Measurements from ENCODE around the gene CABLES2.

Gene CABLES2

DNA sequence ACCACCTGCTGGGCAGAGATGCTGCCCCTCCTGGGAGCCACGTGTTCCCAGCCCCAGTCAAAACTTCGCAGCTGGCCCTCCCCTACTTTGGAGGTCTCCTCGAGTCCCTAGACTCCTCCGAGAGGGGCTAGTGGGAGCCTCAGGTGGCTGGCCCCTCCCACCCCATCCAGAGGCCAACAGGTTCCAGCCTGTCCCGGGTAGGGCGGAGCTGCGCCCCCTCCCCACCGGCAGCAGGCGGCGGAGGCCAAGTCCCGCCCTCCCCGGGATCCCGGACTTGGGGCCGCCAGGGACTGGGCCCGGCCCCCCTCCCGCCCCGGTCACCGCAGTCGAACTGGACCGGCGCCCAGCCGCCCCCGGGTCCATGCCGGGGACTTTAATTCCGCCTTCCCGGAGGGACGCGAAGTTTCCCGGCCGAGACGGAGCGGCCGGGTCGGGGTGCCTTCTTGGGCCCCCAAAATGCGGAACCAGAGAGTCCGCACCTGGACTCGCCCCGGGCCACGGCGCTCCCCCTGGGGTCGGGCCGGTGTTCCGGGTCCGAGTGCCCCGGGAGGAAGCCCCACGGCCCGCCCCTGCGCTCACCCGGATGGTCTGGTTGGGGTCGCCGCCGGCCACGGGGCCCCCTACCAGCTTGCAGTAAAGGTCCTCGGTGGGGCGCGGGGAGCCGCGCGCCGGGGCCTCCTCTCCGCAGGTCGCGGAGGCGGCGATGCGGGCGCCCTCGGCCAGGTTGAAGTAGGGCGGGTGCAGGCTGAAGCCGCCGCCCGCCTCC, 40.5 kb downstream of the CABLES2 start (continued):
- TF ChIP-seq CSRNP3 (CRISPR knock-in tag; IDR thresholded peaks at IDR 0.05), result no peak
- TF ChIP-seq TOX (CRISPR knock-in tag; IDR thresholded peaks at IDR 0.05; ENCODE audit: borderline replicate concordance), result no peak
- TF ChIP-seq ARNTL (CRISPR knock-in tag; IDR thresholded peaks at IDR 0.05; ENCODE audit: borderline replicate concordance, low read depth), result no peak
- TF ChIP-seq SNAI2 (CRISPR knock-in tag; IDR thresholded peaks at IDR 0.05), result no peak
- no peak for TF ChIP-seq ZC3H10 (CRISPR knock-in tag; IDR thresholded peaks at IDR 0.05)
- TF ChIP-seq ZNF565 (CRISPR knock-in tag; conservative IDR thresholded peaks at IDR 0.05; ENCODE audit: low read depth), result no peak
- TF ChIP-seq GLIS3 (CRISPR knock-in tag; IDR thresholded peaks at IDR 0.05), result no peak
- no peak for TF ChIP-seq ZNF70 (CRISPR knock-in tag; IDR thresholded peaks at IDR 0.05)
- no peak for TF ChIP-seq PPARA (CRISPR knock-in tag; IDR thresholded peaks at IDR 0.05; ENCODE audit: borderline replicate concordance)
- no peak for TF ChIP-seq ZFP30 (CRISPR knock-in tag; IDR thresholded peaks at IDR 0.05)
- TF ChIP-seq ZNF8 (CRISPR knock-in tag; IDR thresholded peaks at IDR 0.05), result no peak
- no peak for TF ChIP-seq RARB (CRISPR knock-in tag; IDR thresholded peaks at IDR 0.05)

- TF ChIP-seq PPARA (CRISPR knock-in tag; IDR thresholded peaks at IDR 0.05; ENCODE audit: borderline replicate concordance) (no peak), SNAI2 (CRISPR knock-in tag; IDR thresholded peaks at IDR 0.05) (no peak), CREB5 (CRISPR knock-in tag; IDR thresholded peaks at IDR 0.05; ENCODE audit: low read depth) (no peak), CSDC2 (CRISPR knock-in tag; IDR thresholded peaks at IDR 0.05) (no peak), PATZ1 (CRISPR knock-in tag; IDR thresholded peaks at IDR 0.05; ENCODE audit: borderline replicate concordance) (no peak), ZFP3 (CRISPR knock-in tag; IDR thresholded peaks at IDR 0.05) (no peak), ZC3H10 (CRISPR knock-in tag; IDR thresholded peaks at IDR 0.05) (no peak), ZNF565 (CRISPR knock-in tag; conservative IDR thresholded peaks at IDR 0.05; ENCODE audit: low read depth) (no peak), TOX (CRISPR knock-in tag; IDR thresholded peaks at IDR 0.05; ENCODE audit: borderline replicate concordance) (no peak), CSRNP3 (CRISPR knock-in tag; IDR thresholded peaks at IDR 0.05) (no peak)
- ATAC-seq, result peak; percentile 2; the same call in 2 of the 3 replicates
Observed at GRCh38 chr20:62365814-62366369, 41.2 kb downstream of the CABLES2 start.

DNA sequence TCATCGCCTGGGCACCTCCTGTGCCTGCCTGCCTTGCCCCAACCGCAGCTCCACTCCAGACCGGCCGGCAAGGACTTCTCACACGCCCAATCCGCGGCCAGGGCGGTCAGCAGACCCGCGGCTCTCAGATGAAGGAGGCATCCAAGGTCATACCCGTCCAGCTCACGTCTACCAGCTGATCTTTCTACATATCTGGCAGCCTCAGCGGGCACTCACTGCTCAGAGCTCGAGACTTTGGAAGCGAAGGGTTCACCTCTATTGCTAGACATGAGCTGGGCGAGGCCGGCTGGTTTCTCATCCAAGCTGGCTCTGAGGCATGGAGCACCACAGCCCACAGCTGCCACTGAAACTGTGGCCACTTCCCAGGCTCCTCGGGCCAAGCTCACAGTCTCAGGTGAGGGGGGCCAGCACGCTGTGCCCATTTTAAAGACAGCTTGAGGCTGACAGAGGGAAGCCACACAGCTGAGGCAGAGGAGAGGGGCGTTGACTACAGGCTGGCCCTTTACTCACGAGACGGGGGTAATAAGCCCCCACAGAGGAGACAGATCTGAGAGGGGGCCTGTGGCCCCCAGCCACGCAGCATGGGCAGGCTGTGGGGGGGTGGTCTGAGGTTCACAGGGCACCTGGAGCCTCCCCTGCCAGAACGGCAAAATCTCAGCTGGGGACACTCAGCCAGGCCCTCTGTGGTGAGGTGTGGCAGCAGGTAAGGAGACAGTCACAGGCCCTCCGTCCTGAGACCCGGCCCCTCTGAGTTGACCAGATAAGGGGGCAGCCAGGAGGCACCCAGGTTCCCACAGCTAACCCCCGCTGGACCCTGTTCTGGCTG, 42.0 kb downstream of the CABLES2 start:
- no peak for TF ChIP-seq ZFP30 (CRISPR knock-in tag; IDR thresholded peaks at IDR 0.05)
- no peak for TF ChIP-seq ZNF565 (CRISPR knock-in tag; conservative IDR thresholded peaks at IDR 0.05; ENCODE audit: low read depth)
- ATAC-seq, result no peak

DNA sequence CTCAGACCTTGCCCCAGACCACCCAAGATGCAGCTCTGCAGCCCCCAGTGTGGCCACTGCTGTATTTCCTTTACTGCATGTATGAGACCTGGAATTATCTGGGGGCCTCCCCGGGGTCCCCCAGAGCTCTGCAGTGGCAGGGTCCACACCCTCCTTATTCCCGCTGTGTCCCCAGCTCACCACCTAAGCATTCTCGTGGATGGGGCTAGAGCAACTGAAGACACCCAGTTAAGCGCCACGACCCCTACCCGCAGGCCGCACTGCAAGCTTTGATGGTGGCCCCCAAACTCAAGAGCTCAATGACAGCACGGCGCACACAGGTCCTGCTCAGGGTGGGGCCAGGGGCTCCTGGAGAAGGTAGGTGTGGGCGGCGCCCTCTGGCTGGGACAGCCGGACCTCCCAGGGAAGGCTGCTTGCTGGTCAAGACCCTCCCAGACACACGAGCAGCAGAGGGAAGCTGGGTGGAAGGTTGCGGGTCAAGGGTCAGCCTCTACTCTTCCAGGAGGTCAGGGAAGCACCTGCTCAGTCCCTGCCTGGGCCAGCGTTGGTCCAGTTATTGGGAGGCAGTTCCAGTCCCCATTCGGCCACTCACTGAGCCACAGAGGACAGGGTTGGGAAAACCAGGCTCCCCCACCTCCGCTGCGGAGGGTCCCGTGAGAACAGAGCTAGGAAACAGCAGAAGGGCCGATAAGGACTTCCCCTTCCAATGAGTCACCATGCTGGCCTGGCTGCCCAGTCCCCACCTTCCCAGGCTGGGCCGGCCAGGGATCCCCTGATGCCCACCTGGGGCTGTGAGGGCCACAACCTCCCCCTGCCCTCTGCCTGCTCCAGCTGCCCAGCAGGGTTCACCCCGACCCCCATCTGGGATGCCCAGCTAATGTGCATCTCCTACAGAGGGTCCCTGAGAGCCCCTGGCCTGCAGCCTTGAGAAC, 42.9 kb downstream of the CABLES2 start:
- no peak for ATAC-seq
- TF ChIP-seq POU6F1 (CRISPR knock-in tag; IDR thresholded peaks at IDR 0.05; ENCODE audit: borderline replicate concordance, low read depth) (no peak), RARB (CRISPR knock-in tag; IDR thresholded peaks at IDR 0.05) (no peak), TOX (CRISPR knock-in tag; IDR thresholded peaks at IDR 0.05; ENCODE audit: borderline replicate concordance) (no peak), ARNTL (CRISPR knock-in tag; IDR thresholded peaks at IDR 0.05; ENCODE audit: borderline replicate concordance, low read depth) (no peak)

Measured in SK-N-SH treated with all-trans-retinoic acid at 6 μM for 48 hours (cell line).